Body of pancreas (tissue), 4 donors: Measurements from ENCODE around the gene RAB5IF. TPM values are rescaled to one million over a fixed set of nuclear protein-coding genes. Genes with fewer than 3 reads are reported as not detected.

Experiments used
- ATAC-seq: fragments of 150-250 bp; one replicate; pipeline ENCODE4 v1.9.1; 2016
- DNase-seq, 4 donors: peaks; one replicate each; pipeline ENCODE4 v3.0.0-alpha.2; 2019
- H3K27ac ChIP-seq, 4 donors: fragments of 200-600 bp; sonication (generic); 1 replicate in 3 of 4; 2 replicates in 1 of 4; pipeline versions ENCODE4 v1.5.1 to v1.6.1; 2016 to 2019; ENCODE audit warnings: mild to moderate bottlenecking in 1 of 4, mixed read lengths in 1 of 4, moderate library complexity in 1 of 4
- H3K27me3 ChIP-seq, 2 donors: fragments of 200-600 bp; sonication (generic); one replicate each; pipeline ENCODE4 v1.6.0; 2016; ENCODE audit warnings: mild to moderate bottlenecking in 1 of 2
- H3K36me3 ChIP-seq, 2 donors: fragments of 200-600 bp; sonication (generic); replicated peaks in 1 of 2; 2 replicates each; pipeline ENCODE4 v1.5.1; 2016; ENCODE audit warnings: low read depth in 2 of 2; ENCODE audit not compliant: insufficient read depth in 1 of 2
- H3K4me1 ChIP-seq: fragments of 200-600 bp; sonication (generic); one replicate; pipeline ENCODE4 v1.6.0; 2016
- H3K4me3 ChIP-seq, 2 donors: fragments of 200-600 bp; sonication (generic); 1 replicate in 1 of 2; 2 replicates in 1 of 2; pipeline ENCODE4 v1.5.1; 2016 to 2019
- H3K9me3 ChIP-seq, 3 donors: fragments of 200-600 bp; sonication (generic); 1 replicate in 2 of 3; 2 replicates in 1 of 3; pipeline ENCODE4 v1.5.1; 2016
- POLR2A ChIP-seq, 3 donors: fragments of 450-650 bp; IDR thresholded peaks; one replicate each; pipeline ENCODE4 v1.6.1; 2016; ENCODE audit warnings: antibody characterized with exemption in 3 of 3, mild to moderate bottlenecking in 2 of 3
- WGBS, 2 donors: methylation state at CpG; one replicate each; pipeline ENCODE4 v1.1.5; 2017; 5-methylcytosine and 5-hydroxymethylcytosine counted together
- intact Hi-C: fragments of 100-400 bp; cut with DNase I; formaldehyde crosslinking; loops from one replicate; pipeline ENCODE4 v1.15.1; 2023
- total RNA-seq, 2 donors: library from RNA; depleted of rRNA; stranded (reverse); fragments of >200 nt; gene quantifications; one replicate each; pipeline ENCODE4 v1.1.0, GENCODE V29; 2016
- TF ChIP-seq, protein P1 (sequence below), 7 experiments: fragments of 450-650 bp in 4 of 7; fragments of 200-600 bp in 3 of 7; sonication (generic) in 3 of 7; IDR thresholded peaks; one replicate each; pipeline ENCODE4 v1.5.1; 2016 to 2019; ENCODE audit warnings: antibody characterized with exemption in 7 of 7

Gene RAB5IF
- total RNA-seq, 2 donors from 2014 or later: 27.0 to 42.0 TPM

GRCh38 chr20:36578356-36579041 lies 27.1 kb upstream of the RAB5IF start:
- ATAC-seq (no peak), DNase-seq (no peak)
- no peaks in the 10 kb centered on the region for H3K27me3 ChIP-seq
- H3K36me3 ChIP-seq: peaks cover 12 to 14% of the 10 kb centered on the region in 2 donors
- H3K4me3 ChIP-seq: no peak overlapping the region
- intact Hi-C loops: no loop called here
- TF ChIP-seq, protein P1, sequence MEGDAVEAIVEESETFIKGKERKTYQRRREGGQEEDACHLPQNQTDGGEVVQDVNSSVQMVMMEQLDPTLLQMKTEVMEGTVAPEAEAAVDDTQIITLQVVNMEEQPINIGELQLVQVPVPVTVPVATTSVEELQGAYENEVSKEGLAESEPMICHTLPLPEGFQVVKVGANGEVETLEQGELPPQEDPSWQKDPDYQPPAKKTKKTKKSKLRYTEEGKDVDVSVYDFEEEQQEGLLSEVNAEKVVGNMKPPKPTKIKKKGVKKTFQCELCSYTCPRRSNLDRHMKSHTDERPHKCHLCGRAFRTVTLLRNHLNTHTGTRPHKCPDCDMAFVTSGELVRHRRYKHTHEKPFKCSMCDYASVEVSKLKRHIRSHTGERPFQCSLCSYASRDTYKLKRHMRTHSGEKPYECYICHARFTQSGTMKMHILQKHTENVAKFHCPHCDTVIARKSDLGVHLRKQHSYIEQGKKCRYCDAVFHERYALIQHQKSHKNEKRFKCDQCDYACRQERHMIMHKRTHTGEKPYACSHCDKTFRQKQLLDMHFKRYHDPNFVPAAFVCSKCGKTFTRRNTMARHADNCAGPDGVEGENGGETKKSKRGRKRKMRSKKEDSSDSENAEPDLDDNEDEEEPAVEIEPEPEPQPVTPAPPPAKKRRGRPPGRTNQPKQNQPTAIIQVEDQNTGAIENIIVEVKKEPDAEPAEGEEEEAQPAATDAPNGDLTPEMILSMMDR (IDR thresholded peaks at IDR 0.05): no peak
- no peak for TF ChIP-seq POLR2A (IDR thresholded peaks at IDR 0.05)
- H3K9me3 ChIP-seq: no peaks in the 10 kb centered on the region
- H3K4me1 ChIP-seq: peaks cover 23% of the 10 kb centered on the region
- no peak overlapping the region for H3K27ac ChIP-seq
- 88 to 97% methylated on average over 13 to 15 of the region's 15 CpGs for WGBS, 2 donors

DNA sequence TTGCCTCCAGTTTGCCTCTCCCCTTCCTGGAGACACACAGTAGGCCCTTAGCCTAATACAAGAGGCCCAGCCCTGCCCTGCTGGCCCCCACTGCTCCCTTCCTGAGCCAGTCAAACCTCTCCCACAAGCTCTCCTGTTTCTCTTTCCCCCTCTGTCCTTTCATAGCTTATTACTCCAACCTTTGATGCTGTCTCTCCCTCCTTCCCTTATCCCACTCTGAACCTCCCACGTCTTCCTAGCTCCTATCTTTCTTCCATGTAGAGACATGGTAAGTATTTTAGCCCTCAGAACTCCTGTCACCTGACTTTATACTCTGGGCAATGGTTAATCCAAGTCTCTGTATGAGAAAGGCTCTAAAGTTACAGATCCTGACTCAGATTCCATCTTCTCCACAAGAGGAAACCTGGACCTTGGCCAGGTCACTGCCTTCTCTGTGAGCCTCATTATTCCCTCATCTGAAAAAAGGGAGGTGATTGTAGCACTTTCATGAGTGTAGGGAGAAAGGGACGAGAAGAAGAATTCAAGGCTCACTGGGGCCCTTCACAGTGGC lies 25.5 kb upstream of the RAB5IF start:
- DNase-seq: no peak
- no peak for ATAC-seq
- no peak for TF ChIP-seq POLR2A (IDR thresholded peaks at IDR 0.05)
- TF ChIP-seq, protein P1 (IDR thresholded peaks at IDR 0.05): no peak
- peaks cover 12 to 14% of the 10 kb centered on the region in 2 donors for H3K36me3 ChIP-seq
- no peaks in the 10 kb centered on the region for H3K9me3 ChIP-seq
- no peak overlapping the region for H3K4me3 ChIP-seq
- no peaks in the 10 kb centered on the region for H3K27me3 ChIP-seq
- WGBS, 2 donors: 85 to 88% methylated on average over 2 of the region's 2 CpGs
- intact Hi-C loops: no loop called here
- peaks cover 17% of the 10 kb centered on the region for H3K4me1 ChIP-seq
- H3K27ac ChIP-seq: no peak overlapping the region

DNA sequence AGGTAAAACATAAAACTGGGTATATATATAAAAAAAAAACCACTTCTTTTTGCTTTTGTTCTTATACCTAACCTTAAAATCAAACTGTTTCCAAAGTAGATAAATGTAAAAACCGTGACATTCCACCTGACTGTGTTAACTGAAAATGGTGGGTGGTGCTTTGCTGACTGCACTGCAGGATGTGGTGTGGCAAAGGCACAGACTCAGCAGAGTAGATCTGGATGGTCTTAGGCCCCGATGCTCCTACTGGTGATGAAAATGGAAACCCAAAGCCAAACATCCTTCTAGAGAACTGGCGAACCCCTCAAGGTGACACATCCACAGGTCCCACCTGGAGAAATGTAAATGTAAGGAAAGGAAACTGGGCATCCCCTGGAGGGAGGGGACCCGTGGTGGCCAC lies 23.3 kb upstream of the RAB5IF start:
- WGBS, 2 donors: 78 to 87% methylated on average over 4 of the region's 4 CpGs
- ATAC-seq (no peak), DNase-seq (no peak)
- H3K27me3 ChIP-seq: no peaks in the 10 kb centered on the region
- no peak overlapping the region for H3K27ac ChIP-seq
- H3K36me3 ChIP-seq: peaks cover 12 to 14% of the 10 kb centered on the region in 2 donors
- intact Hi-C loops: no loop called here
- H3K4me3 ChIP-seq: no peak overlapping the region
- H3K4me1 ChIP-seq: no peaks in the 10 kb centered on the region
- no peaks in the 10 kb centered on the region for H3K9me3 ChIP-seq
- TF ChIP-seq, protein P1 (IDR thresholded peaks at IDR 0.05): no peak
- TF ChIP-seq POLR2A (IDR thresholded peaks at IDR 0.05): no peak

DNA sequence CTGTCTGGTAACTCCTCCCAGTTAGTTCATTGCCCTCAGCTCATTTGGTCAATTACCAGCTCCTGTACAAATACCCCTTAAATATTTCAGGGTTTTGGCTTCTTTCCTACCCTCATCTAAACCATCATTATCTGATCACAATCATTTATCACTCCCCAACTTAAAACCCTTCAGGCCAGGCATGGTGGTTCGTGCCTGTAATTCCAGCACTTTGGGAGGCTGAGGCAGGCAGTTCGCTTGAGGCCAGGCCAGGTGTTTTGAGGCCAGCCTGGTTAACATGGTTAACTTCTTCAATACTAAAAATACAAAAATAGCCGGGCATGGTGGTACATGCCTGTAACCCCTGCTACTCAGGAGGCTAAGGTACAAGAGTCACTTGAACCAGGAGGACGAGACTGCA lies 22.8 kb upstream of the RAB5IF start:
- no peak overlapping the region for H3K27ac ChIP-seq
- TF ChIP-seq POLR2A (IDR thresholded peaks at IDR 0.05): no peak
- TF ChIP-seq, protein P1 (IDR thresholded peaks at IDR 0.05): no peak
- 88 to 92% methylated on average over 4 of the region's 4 CpGs for WGBS, 2 donors
- H3K27me3 ChIP-seq: no peaks in the 10 kb centered on the region
- H3K4me3 ChIP-seq: no peak overlapping the region
- ATAC-seq (no peak), DNase-seq (no peak)
- no peaks in the 10 kb centered on the region for H3K4me1 ChIP-seq
- no peaks in the 10 kb centered on the region for H3K9me3 ChIP-seq
- peaks cover 12 to 14% of the 10 kb centered on the region in 2 donors for H3K36me3 ChIP-seq
- intact Hi-C loops: no loop called here
